Transverse colon (tissue), 4 donors: Measurements from ENCODE around the gene EIF4EBP2. TPM values are rescaled to one million over a fixed set of nuclear protein-coding genes. Genes with fewer than 3 reads are reported as not detected.
A peak's percentile ranks its signal among the peaks of the same experiment; 100 is the strongest.

Experiments
- DNase-seq: peaks from one replicate; pipeline ENCODE4 v3.0.0-alpha.2; 2019
- H3K27ac ChIP-seq, 4 donors: fragments of 200-600 bp; sonication (generic); 2 replicates each; pipeline ENCODE4 v1.5.1; 2016 to 2018; ENCODE audit warnings: inconsistent platforms in 4 of 4
- H3K27me3 ChIP-seq: fragments of 200-600 bp; sonication (generic); 2 replicates; pipeline ENCODE4 v1.5.1; 2017; ENCODE audit warnings: inconsistent platforms
- H3K36me3 ChIP-seq, 4 donors: fragments of 200-600 bp; sonication (generic); 2 replicates each; pipeline ENCODE4 v1.5.1; 2017 to 2019; ENCODE audit warnings: inconsistent platforms in 4 of 4
- H3K4me1 ChIP-seq, 4 donors: fragments of 200-600 bp; sonication (generic); 2 replicates each; pipeline ENCODE4 v1.5.1; 2017 to 2020; ENCODE audit warnings: inconsistent platforms in 4 of 4
- H3K4me3 ChIP-seq, 4 donors: fragments of 200-600 bp; sonication (generic); 1 replicate in 1 of 4; 2 replicates in 3 of 4; pipeline versions ENCODE4 v1.5.1 to v1.6.1; 2017 to 2019; ENCODE audit warnings: inconsistent platforms in 4 of 4
- H3K9me3 ChIP-seq, 2 donors: fragments of 200-600 bp; sonication (generic); 2 replicates each; pipeline ENCODE4 v1.5.1; 2017 to 2019; ENCODE audit warnings: inconsistent platforms in 2 of 2
- EP300 ChIP-seq: sonication (generic); formaldehyde crosslinking; IDR thresholded peaks from one replicate; pipeline ENCODE4 v1.6.1; 2017; ENCODE audit warnings: antibody characterized with exemption, low read depth
- POLR2A ChIP-seq: fragments of 450-650 bp; IDR thresholded peaks from one replicate; pipeline ENCODE4 v1.6.1; 2016; ENCODE audit warnings: antibody characterized with exemption, mild to moderate bottlenecking, moderate library complexity
- POLR2AphosphoS5 ChIP-seq, 3 donors: sonication (generic); formaldehyde crosslinking; IDR thresholded peaks; one replicate each; pipeline ENCODE4 v1.6.1; 2016; ENCODE audit warnings: antibody characterized with exemption in 3 of 3
- WGBS, 2 donors: methylation state at CpG; one replicate each; pipeline ENCODE4 v1.1.5; 2018; ENCODE audit warnings: low coverage in 1 of 2; 5-methylcytosine and 5-hydroxymethylcytosine counted together
- in situ Hi-C, 4 donors: fragments of 200-750 bp; cut with MboI; loops; one replicate each; pipeline versions ENCODE4 v1.15.0 to v1.15.1; 2017; ENCODE audit warnings: low sequenced_read_pairs in 3 of 4, low pct_ligation_motif_present in 1 of 4, low pct_unique_long_range_greater_than_20kb in 1 of 4
- intact Hi-C: fragments of 100-400 bp; cut with DNase I; formaldehyde crosslinking; loops from one replicate; pipeline ENCODE4 v1.15.1; 2023; ENCODE audit warnings: low total_unique reads
- total RNA-seq, 4 donors: library from RNA; depleted of rRNA; stranded (reverse); fragments of >200 nt; gene quantifications; one replicate each; pipeline ENCODE4 v1.1.0, GENCODE V29; 2016
- TF ChIP-seq, protein P1 (sequence below), 5 experiments: fragments of 200-600 bp in 3 of 5; fragments of 450-650 bp in 2 of 5; sonication (generic) in 3 of 5; IDR thresholded peaks; 1 replicate in 2 of 5; 2 replicates in 3 of 5; pipeline ENCODE4 v1.5.1; 2016 to 2017; ENCODE audit warnings: antibody characterized with exemption in 5 of 5, inconsistent platforms in 3 of 5, mild to moderate bottlenecking in 2 of 5, moderate library complexity in 1 of 5

The EIF4EBP2 gene
- total RNA-seq, 4 donors from 2014 or later, result 43.6 to 117 (median 110) TPM

DNA sequence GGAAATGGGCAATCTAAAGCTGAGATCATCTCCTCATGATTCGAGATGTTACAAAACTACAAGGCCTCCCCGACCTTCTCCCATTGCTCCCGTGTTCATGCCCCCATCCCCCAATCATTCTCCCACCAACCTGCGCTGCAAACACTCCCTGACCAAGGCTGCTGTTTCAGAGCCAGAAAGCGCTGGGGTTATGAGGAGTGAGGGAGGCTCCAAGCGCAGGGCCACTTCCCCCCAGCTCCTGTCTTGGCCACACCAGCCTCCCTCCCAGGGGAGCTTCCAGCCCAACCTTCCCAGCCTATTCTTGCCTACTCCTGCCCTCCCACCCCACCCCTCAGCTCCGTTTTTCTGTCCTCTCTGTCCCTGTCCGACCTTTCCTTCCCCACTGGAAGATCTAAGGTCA, 52.2 kb downstream of the EIF4EBP2 start:
- peaks cover 4 to 22% (median 16%) of the 10 kb centered on the region in 4 donors for H3K4me1 ChIP-seq
- 84% methylated on average over 8 of the region's 8 CpGs; no CpG with 5 or more reads in 1 of the 2 donors for WGBS, 2 donors
- no peak overlapping the region for H3K27ac ChIP-seq
- peaks cover 31% of the 10 kb centered on the region for H3K27me3 ChIP-seq
- intact Hi-C loops, result no loop called here
- in situ Hi-C loops, result loop anchor here in 2 of 4 donors (25.0 kb wide), 1 partner anchor 306 kb away; no protein-coding TSS in a partner anchor
- no peaks in the 10 kb centered on the region for H3K36me3 ChIP-seq
- no peak overlapping the region for H3K4me3 ChIP-seq
- TF ChIP-seq, protein P1, sequence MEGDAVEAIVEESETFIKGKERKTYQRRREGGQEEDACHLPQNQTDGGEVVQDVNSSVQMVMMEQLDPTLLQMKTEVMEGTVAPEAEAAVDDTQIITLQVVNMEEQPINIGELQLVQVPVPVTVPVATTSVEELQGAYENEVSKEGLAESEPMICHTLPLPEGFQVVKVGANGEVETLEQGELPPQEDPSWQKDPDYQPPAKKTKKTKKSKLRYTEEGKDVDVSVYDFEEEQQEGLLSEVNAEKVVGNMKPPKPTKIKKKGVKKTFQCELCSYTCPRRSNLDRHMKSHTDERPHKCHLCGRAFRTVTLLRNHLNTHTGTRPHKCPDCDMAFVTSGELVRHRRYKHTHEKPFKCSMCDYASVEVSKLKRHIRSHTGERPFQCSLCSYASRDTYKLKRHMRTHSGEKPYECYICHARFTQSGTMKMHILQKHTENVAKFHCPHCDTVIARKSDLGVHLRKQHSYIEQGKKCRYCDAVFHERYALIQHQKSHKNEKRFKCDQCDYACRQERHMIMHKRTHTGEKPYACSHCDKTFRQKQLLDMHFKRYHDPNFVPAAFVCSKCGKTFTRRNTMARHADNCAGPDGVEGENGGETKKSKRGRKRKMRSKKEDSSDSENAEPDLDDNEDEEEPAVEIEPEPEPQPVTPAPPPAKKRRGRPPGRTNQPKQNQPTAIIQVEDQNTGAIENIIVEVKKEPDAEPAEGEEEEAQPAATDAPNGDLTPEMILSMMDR (IDR thresholded peaks at IDR 0.05), result no peak
- no peak for TF ChIP-seq POLR2A
- no peak for TF ChIP-seq POLR2AphosphoS5 (IDR thresholded peaks at IDR 0.05)
- no peak for TF ChIP-seq EP300
- DNase-seq, result no peak
- H3K9me3 ChIP-seq, result no peaks in the 10 kb centered on the region

DNA sequence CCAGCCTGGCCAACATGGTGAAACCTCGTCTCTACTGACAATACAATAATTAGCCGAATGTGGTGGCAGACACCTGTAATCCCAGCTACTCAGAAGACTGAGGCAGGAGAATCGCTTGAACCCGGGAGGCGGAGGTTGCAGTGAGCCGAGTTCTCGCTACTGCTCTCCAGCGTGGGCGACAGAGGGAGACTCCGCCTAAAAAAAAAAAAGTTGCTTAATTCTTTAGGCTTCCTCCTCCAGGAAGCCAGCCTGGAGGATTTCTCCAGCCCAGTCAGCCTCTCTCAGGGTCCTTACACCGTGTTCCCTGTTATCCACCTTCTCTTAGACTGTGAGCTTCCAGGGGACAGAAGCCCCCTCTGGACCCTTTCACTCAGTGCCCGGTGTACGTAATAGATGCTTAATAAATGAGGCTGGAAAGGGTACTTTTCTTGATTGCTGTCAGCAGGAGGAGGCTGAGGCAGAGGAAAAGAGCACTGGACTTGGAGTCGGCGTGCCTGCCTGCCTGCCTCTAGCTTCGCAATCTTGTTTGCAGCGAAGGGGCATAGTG, 53.9 kb downstream of the EIF4EBP2 start:
- Histone ChIP-seq H3K4me3 (peak overlapping the region in 2 of 4 donors; percentile 28 to 38), H3K27me3 (peaks cover 31% of the 10 kb centered on the region), H3K9me3 (no peaks in the 10 kb centered on the region), H3K36me3 (no peaks in the 10 kb centered on the region), H3K27ac (peak overlapping the region; percentile 61 to 75 (median 68)), H3K4me1 (peaks cover 8 to 28% (median 19%) of the 10 kb centered on the region in 4 donors)
- intact Hi-C loops (no loop called here), in situ Hi-C loops (loop anchor here in 2 of 4 donors (25.0 kb wide), 1 partner anchor 304 kb away; no protein-coding TSS in a partner anchor)
- no peak for DNase-seq
- WGBS, 2 donors, result 58% methylated on average over 17 of the region's 17 CpGs; no CpG with 5 or more reads in 1 of the 2 donors
- TF ChIP-seq, protein P1 (IDR thresholded peaks at IDR 0.05), result no peak
- no peak for TF ChIP-seq EP300
- TF ChIP-seq POLR2A, result no peak
- no peak for TF ChIP-seq POLR2AphosphoS5 (IDR thresholded peaks at IDR 0.05)

DNA sequence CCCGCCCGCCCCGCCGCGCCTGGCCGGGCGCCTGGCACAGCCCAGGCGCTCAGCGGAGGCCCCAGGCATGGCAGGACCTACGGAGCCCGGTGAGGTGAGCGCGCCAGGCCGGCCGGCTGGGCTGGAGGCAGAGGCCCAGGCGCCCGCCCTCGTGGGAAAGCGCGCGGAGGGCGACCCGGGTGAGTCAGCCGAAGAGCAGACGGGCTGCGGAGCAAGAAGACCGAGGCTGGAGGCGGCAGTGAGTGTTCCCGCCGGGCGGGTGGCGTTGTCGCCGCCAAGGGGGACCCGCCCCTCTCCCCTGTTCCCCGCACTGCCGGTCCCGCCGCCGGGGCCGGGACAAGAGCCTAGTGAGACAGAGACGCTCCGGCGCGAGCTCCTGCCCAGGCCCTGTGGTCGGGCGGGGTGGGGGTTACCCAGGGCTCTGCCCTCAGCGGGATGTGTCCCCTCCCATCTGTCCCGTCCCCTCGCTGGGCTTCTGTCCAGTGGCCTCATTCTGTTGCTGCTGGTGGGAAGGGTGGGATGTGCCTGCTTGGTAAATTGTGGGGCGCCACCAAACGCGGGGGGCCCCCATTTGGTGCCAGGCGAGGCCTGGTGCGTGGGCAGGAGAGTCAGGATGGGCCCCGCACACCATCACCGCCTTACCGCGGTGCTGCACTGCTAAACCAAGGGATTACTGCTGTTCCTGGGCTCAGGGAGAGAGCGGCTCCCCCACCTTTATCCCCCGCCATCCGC, 54.5 kb downstream of the EIF4EBP2 start:
- Histone ChIP-seq H3K27me3 (peaks cover 31% of the 10 kb centered on the region), H3K4me1 (peaks cover 8 to 28% (median 19%) of the 10 kb centered on the region in 4 donors), H3K9me3 (no peaks in the 10 kb centered on the region), H3K4me3 (peak overlapping the region in 2 of 4 donors; percentile 28 to 38), H3K36me3 (no peaks in the 10 kb centered on the region), H3K27ac (peak overlapping the region; percentile 61 to 75 (median 68))
- intact Hi-C loops, result no loop called here
- no peak for TF ChIP-seq POLR2A
- peak in 1 of 3 donors; percentile 45 for TF ChIP-seq POLR2AphosphoS5 (IDR thresholded peaks at IDR 0.05)
- TF ChIP-seq, protein P1 (IDR thresholded peaks at IDR 0.05), result peak in 1 of 5 experiments; percentile 14
- in situ Hi-C loops, result loop anchor here in 2 of 4 donors (25.0 kb wide), 1 partner anchor 304 kb away; no protein-coding TSS in a partner anchor
- DNase-seq, result peak; percentile 67
- 13% methylated on average over 17 of the region's 62 CpGs; no CpG with 5 or more reads in 1 of the 2 donors for WGBS, 2 donors

DNA sequence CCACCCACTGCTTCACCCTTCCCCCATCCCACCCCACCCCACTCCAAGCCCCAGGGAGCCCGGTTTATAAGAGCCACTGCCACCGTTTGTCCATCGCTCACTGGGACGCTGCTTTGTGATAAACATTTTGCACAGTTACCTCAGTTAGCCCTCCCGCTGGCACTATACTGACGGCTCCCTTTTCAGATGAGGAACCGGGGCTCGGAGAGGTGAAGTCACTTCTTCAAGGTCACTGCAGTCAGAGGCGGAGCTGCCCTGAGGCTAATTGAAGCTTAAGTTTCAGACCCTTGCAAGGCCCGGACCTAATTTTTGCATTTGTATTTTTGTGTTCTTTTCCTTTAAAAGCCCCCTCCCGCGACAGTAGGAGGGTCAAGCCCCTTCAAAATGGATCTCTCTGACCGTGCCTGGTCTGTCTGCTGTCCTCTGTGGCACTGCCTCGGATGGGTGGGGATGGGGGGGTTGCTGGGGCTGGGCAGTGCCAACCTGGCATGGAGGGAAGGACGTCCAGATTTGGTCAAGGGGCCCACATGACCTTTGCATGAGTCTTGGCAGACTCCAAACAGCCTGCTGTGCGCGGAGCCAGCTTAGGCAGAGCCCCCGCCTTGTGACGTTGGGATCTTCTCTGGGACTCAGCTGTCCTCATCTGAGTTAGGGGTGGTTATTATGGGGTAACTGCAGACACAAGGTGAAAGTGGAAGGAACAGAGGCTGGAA, 55.3 kb downstream of the EIF4EBP2 start:
- peaks cover 31% of the 10 kb centered on the region for H3K27me3 ChIP-seq
- intact Hi-C loops, result no loop called here
- H3K4me3 ChIP-seq, result peak overlapping the region in 1 of 4 donors; percentile 38
- H3K36me3 ChIP-seq, result no peaks in the 10 kb centered on the region
- H3K4me1 ChIP-seq, result peaks cover 8 to 28% (median 19%) of the 10 kb centered on the region in 4 donors
- in situ Hi-C loops, result loop anchor here in 2 of 4 donors (25.0 kb wide), 1 partner anchor 303 kb away; no protein-coding TSS in a partner anchor
- no peak for DNase-seq
- no peak for TF ChIP-seq POLR2AphosphoS5 (IDR thresholded peaks at IDR 0.05)
- no peak for TF ChIP-seq POLR2A
- TF ChIP-seq, protein P1 (IDR thresholded peaks at IDR 0.05), result no peak
- TF ChIP-seq EP300, result no peak
- 40% methylated on average over 19 of the region's 19 CpGs; no CpG with 5 or more reads in 1 of the 2 donors for WGBS, 2 donors
- H3K9me3 ChIP-seq, result no peaks in the 10 kb centered on the region
- H3K27ac ChIP-seq, result peak overlapping the region; percentile 61 to 75 (median 68)
